H1 (cell line): ENCODE measurements around the gene CTDP1. TPM values are rescaled to one million over a fixed set of nuclear protein-coding genes. Genes with fewer than 3 reads are reported as not detected.

Source experiments
- CBX8 ChIP-seq: fragments of 300-800, 300-1000 bp; sonication (generic); IDR thresholded peaks from 2 replicates; pipeline ENCODE4 v1.7.1; 2016; ENCODE audit warnings: low read depth, low read length, borderline replicate concordance
- GABPA ChIP-seq: IDR thresholded peaks from 2 replicates; pipeline ENCODE4 v1.6.1; 2011; ENCODE audit warnings: mild to moderate bottlenecking, low read length, moderate library complexity, borderline replicate concordance; ENCODE audit not compliant: insufficient read depth
- MAFK ChIP-seq: IDR thresholded peaks from 2 replicates; pipeline ENCODE4 v1.6.1; 2012; ENCODE audit warnings: low read depth, mild to moderate bottlenecking, improper control_type of control experiment, low read length
- SAP30 ChIP-seq: fragments of 300-600 bp; sonication (generic); IDR thresholded peaks from 2 replicates; pipeline ENCODE4 v1.7.1; 2012; ENCODE audit warnings: low read length, moderate library complexity, mild to moderate bottlenecking, inconsistent platforms; ENCODE audit not compliant: insufficient read depth, insufficient replicate concordance
- SIRT6 ChIP-seq: IDR thresholded peaks from one replicate; pipeline ENCODE4 v1.7.1; 2012; ENCODE audit warnings: low read length, inconsistent platforms
- SRF ChIP-seq: IDR thresholded peaks from 2 replicates; pipeline ENCODE4 v1.6.1; 2011; ENCODE audit warnings: mild to moderate bottlenecking, low read depth, low read length, moderate library complexity
- polyA plus RNA-seq, 7 experiments: library from polyadenylated mRNA; depleted of rRNA in 3 of 7; stranded (reverse) in 5 of 7; unstranded in 2 of 7; fragments of >200 nt in 5 of 7; fragments of 200-250 nt in 2 of 7; gene quantifications; 1 replicate in 5 of 7; 2 replicates in 1 of 7; 4 replicates in 1 of 7; pipeline versions ENCODE4 v1.2.1 to v1.2.3, GENCODE V29; 2011 to 2013; ENCODE audit warnings: missing spikeins in 2 of 7, mixed read lengths in 2 of 7
- total RNA-seq: library from RNA; stranded (reverse); fragmentation: NEBNext Ultra II Directional; extraction: Animal tissue kit (Norgen Biotek cat#: 25700); gene quantifications from 2 replicates; pipeline ENCODE4 v1.2.1, GENCODE V29; 2021
- TF ChIP-seq, protein P1 (sequence below): IDR thresholded peaks from 2 replicates; pipeline ENCODE4 v1.6.1; 2012; ENCODE audit warnings: inconsistent platforms

Gene CTDP1
- total and polyA plus RNA-seq, 2 of the 8 experiments (the other 6 are each of a cell fraction or from before 2014, with no cell fraction given): 16.6 to 37.0 TPM

DNA sequence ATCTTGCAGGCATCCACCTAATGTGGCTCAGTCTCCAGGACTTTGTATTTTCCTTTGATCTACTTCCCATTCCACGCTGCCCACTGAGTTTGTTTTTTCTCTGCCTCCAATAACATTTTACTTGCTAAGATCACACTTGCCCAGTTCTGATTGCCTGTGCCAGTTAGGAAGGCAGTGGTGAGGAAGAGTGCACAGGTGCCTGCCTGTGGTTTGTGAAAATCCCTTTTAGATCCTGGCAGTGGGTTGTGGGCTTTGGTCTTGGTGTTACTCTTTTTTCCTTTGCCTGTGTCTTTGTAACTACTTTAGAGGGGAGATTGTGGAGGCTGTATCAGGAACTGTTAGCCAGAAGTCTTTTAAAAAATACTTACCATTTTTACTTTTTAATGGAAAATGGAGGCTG lies 81.3 kb downstream of the CTDP1 start (continued):
- TF ChIP-seq, protein P1, sequence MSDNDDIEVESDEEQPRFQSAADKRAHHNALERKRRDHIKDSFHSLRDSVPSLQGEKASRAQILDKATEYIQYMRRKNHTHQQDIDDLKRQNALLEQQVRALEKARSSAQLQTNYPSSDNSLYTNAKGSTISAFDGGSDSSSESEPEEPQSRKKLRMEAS: no peak
- no peak for TF ChIP-seq SRF
- TF ChIP-seq SIRT6: no peak
- TF ChIP-seq CBX8: no peak
- TF ChIP-seq MAFK: no peak
- no peak for TF ChIP-seq SAP30
- no peak for TF ChIP-seq GABPA
